Measurements from ENCODE around the gene C12orf57. TPM values are rescaled to one million over a fixed set of nuclear protein-coding genes. Genes with fewer than 3 reads are reported as not detected.

The C12orf57 gene
- total and polyA plus RNA-seq, 7 experiments from 2014 or later = 148 to 592 (median 394) TPM

- ChIA-PET CTCF (interaction anchor here (0.5 to 5.1 kb wide), 18 partner anchors 8 to 444 kb away, joined by 3 to 47 read pairs (median 4); partner anchors contain the start of genes C1RL, SPSB2 and TPI1), POLR2A (interaction anchor here (0.5 to 23.3 kb wide), 21 partner anchors 4 to 372 kb away, joined by 3 to 1270 read pairs (median 5); partner anchors contain the start of genes ATN1, C12orf57, CDCA3 and EMG1)
- H3K27ac Mint-ChIP-seq = peak overlapping the region; percentile 91 to 99 (median 96)
- H3K27me3 ChIP-seq (ENCODE audit: control insufficient read depth in 2 of 2, insufficient read depth in 2 of 2, low read length in 2 of 2) = no peaks in the 10 kb centered on the region
- H3K27me3 Mint-ChIP-seq = no peaks in the 10 kb centered on the region
- intact Hi-C loops (cut with micrococcal nuclease) = loop anchor here (1.0 to 5.0 kb wide), 11 partner anchors 14 to 249 kb away; partner anchors contain the start of genes EMG1 (in 2 of the 2), ENO2 (in 2 of the 2), PHB2 (in 2 of the 2) and LPCAT3 (in 1 of the 2)
- peaks cover 0 to 8% (median 0%) of the 10 kb centered on the region in 3 experiments for H3K36me3 ChIP-seq (ENCODE audit: control insufficient read depth in 2 of 3, insufficient read depth in 3 of 3, low read length in 3 of 3)
- no peak overlapping the region for H3K4me3 ChIP-seq (ENCODE audit: low read length)
- peak overlapping the region in 7 of 10 donors; percentile 34 to 88 (median 86) for H3K4me3 Mint-ChIP-seq
- no peak for DNase-seq
- H3K36me3 Mint-ChIP-seq = peaks cover 0 to 21% (median 0%) of the 10 kb centered on the region in 5 donors
- H3K4me1 ChIP-seq (ENCODE audit: control insufficient read depth in 2 of 2, insufficient read depth in 2 of 2, low read length in 2 of 2) = peaks cover 12 to 27% of the 10 kb centered on the region in 2 donors
- no peak for ATAC-seq
- no peaks in the 10 kb centered on the region for H3K9me3 ChIP-seq (ENCODE audit: control insufficient read depth in 2 of 3, low read length in 3 of 3)
- peak overlapping the region; percentile 92 for H3K27ac ChIP-seq (ENCODE audit: low read depth, low read length)
- peaks cover 0 to 2% (median 0%) of the 10 kb centered on the region in 11 donors for H3K9me3 Mint-ChIP-seq
- H3K4me1 Mint-ChIP-seq = peaks cover 37 to 67% (median 51%) of the 10 kb centered on the region in 7 donors
Observed at GRCh38 chr12:6938353-6939190, 5.2 kb upstream of the C12orf57 start.

- peaks cover 31 to 65% (median 48%) of the 10 kb centered on the region in 7 donors for H3K4me1 Mint-ChIP-seq
- Histone ChIP-seq H3K4me3 (ENCODE audit: low read length) (no peak overlapping the region), H3K27ac (ENCODE audit: low read depth, low read length) (no peak overlapping the region), H3K4me1 (ENCODE audit: control insufficient read depth in 2 of 2, insufficient read depth in 2 of 2, low read length in 2 of 2) (peaks cover 12 to 26% of the 10 kb centered on the region in 2 donors), H3K36me3 (ENCODE audit: control insufficient read depth in 2 of 3, insufficient read depth in 3 of 3, low read length in 3 of 3) (peaks cover 0 to 10% (median 0%) of the 10 kb centered on the region in 3 experiments), H3K9me3 (ENCODE audit: control insufficient read depth in 2 of 3, low read length in 3 of 3) (no peaks in the 10 kb centered on the region), H3K27me3 (ENCODE audit: control insufficient read depth in 2 of 2, insufficient read depth in 2 of 2, low read length in 2 of 2) (no peaks in the 10 kb centered on the region)
- no peak for DNase-seq
- ChIA-PET POLR2A (interaction anchor here (0.5 to 23.3 kb wide), 9 partner anchors 3 to 172 kb away, joined by 3 to 1270 read pairs (median 48); partner anchors contain the start of genes ATN1, C12orf57, EMG1 and ENO2), CTCF (interaction anchor here (0.5 to 2.1 kb wide), 10 partner anchors 14 to 445 kb away, joined by 3 to 17 read pairs (median 4); partner anchors contain the start of genes SPSB2 and TPI1)
- peak overlapping the region; percentile 13 to 91 (median 78) for H3K27ac Mint-ChIP-seq
- intact Hi-C loops (cut with micrococcal nuclease) = loop anchor here in 1 of 2 donors (5.0 kb wide), 1 partner anchor 248 kb away; the partner anchor contains the start of gene PEX5
- peaks cover 0 to 7% (median 0%) of the 10 kb centered on the region in 11 donors for H3K9me3 Mint-ChIP-seq
- no peak for ATAC-seq
- H3K4me3 Mint-ChIP-seq = peak overlapping the region in 7 of 10 donors; percentile 9 to 57 (median 49)
- H3K27me3 Mint-ChIP-seq = no peaks in the 10 kb centered on the region
- peaks cover 0 to 18% (median 0%) of the 10 kb centered on the region in 5 donors for H3K36me3 Mint-ChIP-seq
Observed at GRCh38 chr12:6939191-6939540, 4.7 kb upstream of the C12orf57 start.

- Mint-ChIP-seq H3K36me3 (peaks cover 0 to 13% (median 0%) of the 10 kb centered on the region in 5 donors), H3K27me3 (no peaks in the 10 kb centered on the region), H3K4me1 (peaks cover 25 to 62% (median 49%) of the 10 kb centered on the region in 7 donors), H3K9me3 (peaks cover 0 to 7% (median 0%) of the 10 kb centered on the region in 11 donors), H3K4me3 (peak overlapping the region in 1 of 10 donors; percentile 41), H3K27ac (peak overlapping the region in 5 of 9 donors; percentile 41 to 96 (median 54))
- H3K27me3 ChIP-seq (ENCODE audit: control insufficient read depth in 2 of 2, insufficient read depth in 2 of 2, low read length in 2 of 2) = no peaks in the 10 kb centered on the region
- no peak for ATAC-seq
- H3K36me3 ChIP-seq (ENCODE audit: control insufficient read depth in 2 of 3, insufficient read depth in 3 of 3, low read length in 3 of 3) = peaks cover 0 to 9% (median 0%) of the 10 kb centered on the region in 3 experiments
- H3K9me3 ChIP-seq (ENCODE audit: control insufficient read depth in 2 of 3, low read length in 3 of 3) = no peaks in the 10 kb centered on the region
- H3K4me3 ChIP-seq (ENCODE audit: low read length) = no peak overlapping the region
- H3K27ac ChIP-seq (ENCODE audit: low read depth, low read length) = no peak overlapping the region
- intact Hi-C loops (cut with micrococcal nuclease) = no loop called here
- CTCF ChIA-PET = interaction anchor here (1.3 to 2.0 kb wide), 4 partner anchors 16 to 27 kb away, joined by 4 to 7 read pairs (median 5); no protein-coding TSS in a partner anchor
- no peak for DNase-seq
- H3K4me1 ChIP-seq (ENCODE audit: control insufficient read depth in 2 of 2, insufficient read depth in 2 of 2, low read length in 2 of 2) = peaks cover 28 to 36% of the 10 kb centered on the region in 2 donors
- POLR2A ChIA-PET = interaction anchor here (0.8 to 23.3 kb wide), 6 partner anchors 1 to 69 kb away, joined by 5 to 1270 read pairs (median 208); partner anchors contain the start of genes ATN1, C12orf57, EMG1 and ENO2
Observed at GRCh38 chr12:6941267-6941666, 2.6 kb upstream of the C12orf57 start.

GRCh38 chr12:6941782-6942181 lies 2.0 kb upstream of the C12orf57 start:
- Mint-ChIP-seq H3K4me3 (peak overlapping the region in 2 of 10 donors; percentile 60 to 93), H3K4me1 (peaks cover 23 to 62% (median 48%) of the 10 kb centered on the region in 7 donors), H3K9me3 (peaks cover 0 to 7% (median 0%) of the 10 kb centered on the region in 11 donors), H3K36me3 (peaks cover 0 to 10% (median 0%) of the 10 kb centered on the region in 5 donors), H3K27me3 (no peaks in the 10 kb centered on the region), H3K27ac (peak overlapping the region in 5 of 9 donors; percentile 54 to 100 (median 96))
- Histone ChIP-seq H3K9me3 (ENCODE audit: control insufficient read depth in 2 of 3, low read length in 3 of 3) (no peaks in the 10 kb centered on the region), H3K27me3 (ENCODE audit: control insufficient read depth in 2 of 2, insufficient read depth in 2 of 2, low read length in 2 of 2) (no peaks in the 10 kb centered on the region), H3K4me1 (ENCODE audit: control insufficient read depth in 2 of 2, insufficient read depth in 2 of 2, low read length in 2 of 2) (peaks cover 31 to 36% of the 10 kb centered on the region in 2 donors), H3K4me3 (ENCODE audit: low read length) (no peak overlapping the region), H3K36me3 (ENCODE audit: control insufficient read depth in 2 of 3, insufficient read depth in 3 of 3, low read length in 3 of 3) (peaks cover 0 to 9% (median 0%) of the 10 kb centered on the region in 3 experiments), H3K27ac (ENCODE audit: low read depth, low read length) (no peak overlapping the region)
- intact Hi-C loops (cut with micrococcal nuclease) = loop anchor here in 1 of 2 donors (2.0 kb wide), 1 partner anchor 189 kb away; the partner anchor contains the start of gene MLF2
- no peak for ATAC-seq
- CTCF ChIA-PET = interaction anchor here (1.3 to 11.7 kb wide), 4 partner anchors 20 to 27 kb away, joined by 4 to 460 read pairs (median 6); no protein-coding TSS in a partner anchor
- POLR2A ChIA-PET = interaction anchor here (0.8 to 23.3 kb wide), 6 partner anchors 1 to 69 kb away, joined by 5 to 1270 read pairs (median 208); partner anchors contain the start of genes ATN1, C12orf57, EMG1 and ENO2
- no peak for DNase-seq

GRCh38 chr12:6942331-6942665 lies 1.5 kb upstream of the C12orf57 start:
- ChIA-PET POLR2A (interaction anchor here (2.0 to 21.6 kb wide), 8 partner anchors 10 to 166 kb away, joined by 19 to 1270 read pairs (median 48); partner anchors contain the start of genes ATN1, C1RL, CDCA3 and EMG1), CTCF (interaction anchor here (1.7 to 11.7 kb wide), 4 partner anchors 18 to 73 kb away, joined by 9 to 460 read pairs (median 18); partner anchors contain the start of gene SPSB2)
- Mint-ChIP-seq H3K36me3 (peaks cover 0 to 10% (median 0%) of the 10 kb centered on the region in 5 donors), H3K9me3 (peaks cover 0 to 7% (median 0%) of the 10 kb centered on the region in 11 donors), H3K27ac (peak overlapping the region; percentile 95 to 100 (median 98)), H3K4me3 (peak overlapping the region in 6 of 10 donors; percentile 27 to 93 (median 40)), H3K27me3 (no peaks in the 10 kb centered on the region), H3K4me1 (peaks cover 26 to 64% (median 51%) of the 10 kb centered on the region in 7 donors)
- no peak for DNase-seq
- Histone ChIP-seq H3K4me1 (ENCODE audit: control insufficient read depth in 2 of 2, insufficient read depth in 2 of 2, low read length in 2 of 2) (peaks cover 33 to 39% of the 10 kb centered on the region in 2 donors), H3K27ac (ENCODE audit: low read depth, low read length) (peak overlapping the region; percentile 95), H3K27me3 (ENCODE audit: control insufficient read depth in 2 of 2, insufficient read depth in 2 of 2, low read length in 2 of 2) (no peaks in the 10 kb centered on the region), H3K9me3 (ENCODE audit: control insufficient read depth in 2 of 3, low read length in 3 of 3) (no peaks in the 10 kb centered on the region), H3K4me3 (ENCODE audit: low read length) (no peak overlapping the region), H3K36me3 (ENCODE audit: control insufficient read depth in 2 of 3, insufficient read depth in 3 of 3, low read length in 3 of 3) (peaks cover 0 to 9% (median 0%) of the 10 kb centered on the region in 3 experiments)
- intact Hi-C loops (cut with micrococcal nuclease) = loop anchor here in 1 of 2 donors (2.0 kb wide), 1 partner anchor 189 kb away; the partner anchor contains the start of gene MLF2
- ATAC-seq = no peak

All from naive thymus-derived CD4-positive, alpha-beta T cell (primary cell).